Activated CD4-positive, alpha-beta memory T cell treated with anti-CD3 and anti-CD28 coated beads, Interleukin-2, amount 10 ng/mL, durations not matched to agents 7 days and 5 days (primary cell): ENCODE measurements around the gene AP2A2. TPM values are rescaled to one million over a fixed set of nuclear protein-coding genes. Genes with fewer than 3 reads are reported as not detected.
A peak's percentile ranks its signal among the peaks of the same experiment; 100 is the strongest.

Source experiments
- CTCF ChIA-PET: fragments of 350-600 bp; sonication (Branson Sonifier 250); formaldehyde crosslinking; loops from one replicate; lab custom pipeline; 2021; ENCODE audit warnings: antibody characterized with exemption, inconsistent platforms; lab: Charles Lee
- POLR2A ChIA-PET: fragments of 350-600 bp; sonication (Branson Sonifier 250); formaldehyde crosslinking; loops from one replicate; lab custom pipeline; 2021; ENCODE audit warnings: antibody characterized with exemption; lab: Charles Lee
- DNase-seq: peaks from one replicate; pipeline ENCODE4 v3.0.0-alpha.2; 2020
- H3K27ac Mint-ChIP-seq: one replicate; pipeline ENCODE4 v1.8.0; 2021; ENCODE audit warnings: mild to moderate bottlenecking, mixed read lengths
- H3K27me3 Mint-ChIP-seq: one replicate; pipeline ENCODE4 v1.8.0; 2021; ENCODE audit warnings: mixed read lengths
- H3K36me3 Mint-ChIP-seq: one replicate; pipeline ENCODE4 v1.8.0; 2021; ENCODE audit warnings: low read depth, mixed read lengths
- H3K4me1 Mint-ChIP-seq: one replicate; pipeline ENCODE4 v1.8.0; 2021; ENCODE audit warnings: mixed read lengths
- H3K4me3 Mint-ChIP-seq: one replicate; pipeline ENCODE4 v1.8.0; 2021; ENCODE audit warnings: mild to moderate bottlenecking, mixed read lengths
- H3K9me3 Mint-ChIP-seq: one replicate; pipeline ENCODE4 v1.8.0; 2021; ENCODE audit warnings: mixed read lengths
- total RNA-seq, 2 experiments: library from RNA; stranded (reverse); gene quantifications; one replicate each; pipeline ENCODE4 v1.2.3, GENCODE V29; 2021

AP2A2 gene
- total RNA-seq, 2 experiments from 2014 or later, result 50.5 to 51.1 TPM

DNA sequence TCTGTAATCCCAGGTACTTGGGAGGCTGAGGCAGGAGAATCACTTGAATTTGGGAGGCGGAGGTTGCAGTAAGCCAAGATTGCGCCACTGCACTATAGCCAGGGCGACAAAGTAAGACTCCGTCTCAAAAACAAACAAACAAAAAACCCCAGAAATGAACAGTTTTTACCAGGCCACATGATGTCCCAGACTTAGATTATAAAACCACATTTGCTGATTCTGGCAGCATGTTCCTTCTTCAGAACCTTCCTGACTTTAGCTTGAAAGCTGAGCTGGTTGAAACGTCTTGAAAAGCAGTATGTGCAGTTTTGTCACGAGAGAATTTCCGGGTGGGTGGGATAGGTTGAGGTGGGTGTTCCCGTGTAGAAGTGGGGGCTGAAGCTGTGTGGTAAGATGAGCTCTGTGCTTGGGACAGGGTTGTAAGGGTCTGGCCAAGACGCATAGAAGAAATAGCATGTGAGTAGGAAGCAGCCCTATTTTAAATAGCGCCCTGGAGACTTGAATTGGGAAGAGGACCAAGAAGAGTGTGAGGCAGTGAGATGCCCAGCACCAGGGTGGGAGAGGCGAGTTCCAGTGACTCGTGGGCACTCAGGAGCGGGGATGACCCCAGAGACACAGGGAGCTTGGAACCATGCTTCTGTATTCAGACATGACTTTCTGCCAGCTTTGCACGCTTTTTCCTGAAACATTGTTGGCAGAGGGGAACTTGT is 7.6 kb downstream of the AP2A2 start:
- Mint-ChIP-seq H3K4me1 (peaks cover 50% of the 10 kb centered on the region), H3K36me3 (peaks cover 4% of the 10 kb centered on the region), H3K27ac (peak overlapping the region; percentile 42), H3K27me3 (no peaks in the 10 kb centered on the region), H3K9me3 (no peaks in the 10 kb centered on the region), H3K4me3 (no peak overlapping the region)
- no peak for DNase-seq
- ChIA-PET POLR2A (no interaction called here), CTCF (no interaction called here)

DNA sequence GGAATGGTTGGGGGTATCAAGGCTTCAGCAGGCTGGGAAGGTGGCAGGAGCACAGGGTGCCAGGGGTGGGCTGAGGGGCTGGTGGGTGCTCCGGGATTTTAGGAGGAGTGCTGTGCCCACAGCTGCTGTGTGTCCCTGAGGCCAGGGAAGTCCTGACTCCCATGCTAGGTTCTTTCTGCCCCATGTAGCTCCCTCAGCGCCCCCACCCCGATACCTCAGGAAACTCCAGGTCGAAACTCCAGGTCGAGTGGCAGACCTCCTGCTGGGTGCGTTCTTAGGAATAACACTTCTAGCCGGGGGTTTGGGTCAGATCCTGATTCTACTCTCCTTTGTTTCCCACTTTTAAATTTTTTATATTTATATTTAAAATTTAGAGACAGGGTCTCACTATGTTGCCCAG is 8.3 kb downstream of the AP2A2 start:
- DNase-seq, result no peak
- no peak overlapping the region for H3K27ac Mint-ChIP-seq
- no peak overlapping the region for H3K4me3 Mint-ChIP-seq
- no peaks in the 10 kb centered on the region for H3K9me3 Mint-ChIP-seq
- no peaks in the 10 kb centered on the region for H3K27me3 Mint-ChIP-seq
- peaks cover 2% of the 10 kb centered on the region for H3K36me3 Mint-ChIP-seq
- peaks cover 44% of the 10 kb centered on the region for H3K4me1 Mint-ChIP-seq
- CTCF ChIA-PET, result no interaction called here
- POLR2A ChIA-PET, result no interaction called here

DNA sequence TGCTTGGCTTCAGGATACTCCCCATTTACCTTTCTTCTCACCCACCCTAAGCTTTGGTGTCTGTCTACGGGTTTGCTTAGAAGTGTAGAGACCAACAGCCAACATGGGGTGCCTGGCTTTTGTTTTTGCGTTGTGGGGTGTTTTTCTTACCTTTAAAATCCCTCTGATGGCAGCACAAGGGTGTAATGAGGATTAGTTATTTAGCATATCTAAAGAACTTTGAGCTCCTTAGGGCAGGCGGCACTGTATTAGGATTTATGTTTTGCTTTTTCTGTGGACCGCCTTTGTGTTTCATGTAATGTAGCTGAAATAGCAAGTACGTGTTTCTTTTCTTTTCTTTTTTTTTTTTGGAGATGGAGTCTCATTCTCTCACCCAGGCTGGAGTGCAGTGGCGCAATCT is 8.9 kb downstream of the AP2A2 start:
- H3K27ac Mint-ChIP-seq, result no peak overlapping the region
- H3K27me3 Mint-ChIP-seq, result no peaks in the 10 kb centered on the region
- H3K36me3 Mint-ChIP-seq, result no peaks in the 10 kb centered on the region
- no peak overlapping the region for H3K4me3 Mint-ChIP-seq
- no peaks in the 10 kb centered on the region for H3K9me3 Mint-ChIP-seq
- POLR2A ChIA-PET, result no interaction called here
- CTCF ChIA-PET, result interaction anchor here (0.7 kb wide), 1 partner anchor 170 kb away, joined by 3 read pairs; no protein-coding TSS in a partner anchor
- DNase-seq, result no peak
- H3K4me1 Mint-ChIP-seq, result peaks cover 41% of the 10 kb centered on the region

DNA sequence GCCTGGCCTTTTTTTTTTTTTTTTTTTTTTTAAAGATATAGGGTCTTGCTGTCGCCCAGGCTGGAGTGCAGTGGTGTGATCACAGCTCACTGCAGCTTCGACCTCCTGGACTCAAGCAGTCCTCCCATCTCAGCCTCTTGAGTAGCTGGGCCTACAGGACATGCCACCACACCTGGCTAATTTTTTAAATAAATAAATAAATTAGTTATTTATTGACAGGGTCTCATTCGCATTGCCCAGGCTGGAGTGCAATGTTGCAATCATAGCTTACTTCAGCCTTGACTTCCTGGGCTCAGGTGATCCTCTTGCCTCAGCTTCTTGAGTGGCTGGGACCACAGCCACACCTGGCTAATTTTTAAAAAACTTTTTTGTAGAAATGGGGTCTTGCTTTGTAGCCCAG is 10.5 kb downstream of the AP2A2 start:
- ChIA-PET CTCF (interaction anchor here (1.5 kb wide), 1 partner anchor 12 kb away, joined by 3 read pairs; no protein-coding TSS in a partner anchor), POLR2A (no interaction called here)
- no peaks in the 10 kb centered on the region for H3K9me3 Mint-ChIP-seq
- H3K27me3 Mint-ChIP-seq, result no peaks in the 10 kb centered on the region
- H3K27ac Mint-ChIP-seq, result no peak overlapping the region
- no peak overlapping the region for H3K4me3 Mint-ChIP-seq
- DNase-seq, result no peak
- peaks cover 42% of the 10 kb centered on the region for H3K4me1 Mint-ChIP-seq
- no peaks in the 10 kb centered on the region for H3K36me3 Mint-ChIP-seq

DNA sequence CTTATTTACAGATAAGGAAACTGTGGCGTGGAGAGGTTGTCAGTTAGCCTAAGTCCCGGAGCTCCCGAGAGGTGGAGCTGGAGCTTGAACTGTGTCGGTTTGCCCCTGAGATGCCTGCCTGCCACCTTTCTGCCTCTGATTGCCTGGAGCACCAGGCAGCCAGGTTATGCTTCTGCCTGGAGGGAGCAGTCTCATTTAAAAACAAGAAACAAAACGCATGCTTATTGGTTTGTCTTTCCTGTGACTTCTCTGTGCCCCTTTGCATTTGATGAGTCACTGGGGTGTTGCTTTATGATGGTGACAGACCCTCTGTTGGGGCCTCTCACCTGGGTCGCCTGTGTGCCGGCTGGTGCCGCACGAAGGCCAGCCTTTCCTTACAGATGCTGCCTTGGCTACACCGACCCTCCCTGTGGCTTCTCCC is 12.2 kb downstream of the AP2A2 start:
- H3K4me3 Mint-ChIP-seq, result no peak overlapping the region
- no peak overlapping the region for H3K27ac Mint-ChIP-seq
- no peaks in the 10 kb centered on the region for H3K27me3 Mint-ChIP-seq
- peaks cover 5% of the 10 kb centered on the region for H3K36me3 Mint-ChIP-seq
- DNase-seq, result no peak
- POLR2A ChIA-PET, result no interaction called here
- CTCF ChIA-PET, result no interaction called here
- no peaks in the 10 kb centered on the region for H3K9me3 Mint-ChIP-seq
- H3K4me1 Mint-ChIP-seq, result peaks cover 29% of the 10 kb centered on the region

DNA sequence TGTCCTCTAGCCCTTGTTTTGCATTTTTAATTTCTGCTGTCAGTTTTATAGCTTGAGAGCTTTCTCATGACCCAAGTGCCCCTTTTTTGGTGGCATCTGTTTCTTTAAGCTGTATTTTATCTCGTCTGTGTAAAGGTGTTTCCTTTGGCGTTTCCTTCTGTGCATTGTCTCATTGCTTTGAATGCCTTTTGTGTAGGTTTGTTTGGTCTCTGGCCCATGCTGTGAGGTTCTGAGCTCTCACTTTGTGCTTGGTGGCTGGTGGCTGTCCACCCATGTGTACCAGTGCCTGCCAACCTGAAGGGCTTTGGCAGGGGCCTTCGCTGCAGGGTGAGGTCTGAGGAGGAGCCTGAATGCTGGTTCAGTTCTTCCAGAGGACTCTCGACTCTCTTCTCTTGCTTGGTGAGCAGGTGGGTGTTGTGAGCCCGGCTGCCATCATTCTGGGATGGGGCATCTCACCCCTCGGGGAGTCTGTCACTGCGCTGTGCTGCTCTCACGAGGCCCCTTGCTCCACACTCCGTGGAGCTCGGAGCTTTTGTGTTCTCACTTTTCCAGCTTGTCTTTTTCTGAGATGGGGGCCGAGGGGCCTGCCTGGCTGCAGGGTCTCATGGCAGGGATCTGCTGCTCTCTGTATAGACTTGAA is 14.9 kb downstream of the AP2A2 start:
- peaks cover 26% of the 10 kb centered on the region for H3K36me3 Mint-ChIP-seq
- CTCF ChIA-PET, result interaction anchor here (1.1 kb wide), 1 partner anchor 93 kb away, joined by 3 read pairs; no protein-coding TSS in a partner anchor
- POLR2A ChIA-PET, result interaction anchor here (1.4 kb wide), 1 partner anchor 12 kb away, joined by 4 read pairs; no protein-coding TSS in a partner anchor
- DNase-seq, result no peak
- no peaks in the 10 kb centered on the region for H3K9me3 Mint-ChIP-seq
- H3K27ac Mint-ChIP-seq, result no peak overlapping the region
- peaks cover 20% of the 10 kb centered on the region for H3K4me1 Mint-ChIP-seq
- H3K27me3 Mint-ChIP-seq, result no peaks in the 10 kb centered on the region
- H3K4me3 Mint-ChIP-seq, result no peak overlapping the region

DNA sequence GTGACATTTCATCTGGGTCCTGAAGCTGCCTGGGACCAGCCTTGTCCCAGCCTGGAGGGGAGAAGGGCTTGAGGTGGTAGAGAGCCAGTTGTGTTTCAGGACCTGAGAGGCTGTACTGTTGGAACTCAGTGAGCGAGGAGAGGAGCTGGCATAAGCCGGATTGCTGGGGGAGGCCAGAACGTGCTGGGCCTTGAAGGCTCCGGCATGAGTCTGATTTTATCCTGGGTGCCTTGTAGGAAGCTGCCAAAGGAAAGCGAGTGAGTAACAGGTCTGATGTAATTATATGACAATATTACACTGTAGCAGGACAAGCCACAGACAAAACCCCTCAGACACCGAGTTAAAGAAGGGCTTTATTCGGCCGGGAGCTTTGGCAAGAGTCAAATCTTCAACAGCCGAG is 17.2 kb downstream of the AP2A2 start:
- peaks cover 12% of the 10 kb centered on the region for H3K4me1 Mint-ChIP-seq
- no peak overlapping the region for H3K4me3 Mint-ChIP-seq
- ChIA-PET POLR2A (no interaction called here), CTCF (no interaction called here)
- H3K27me3 Mint-ChIP-seq, result no peaks in the 10 kb centered on the region
- H3K9me3 Mint-ChIP-seq, result no peaks in the 10 kb centered on the region
- DNase-seq, result no peak
- H3K27ac Mint-ChIP-seq, result no peak overlapping the region
- peaks cover 36% of the 10 kb centered on the region for H3K36me3 Mint-ChIP-seq

DNA sequence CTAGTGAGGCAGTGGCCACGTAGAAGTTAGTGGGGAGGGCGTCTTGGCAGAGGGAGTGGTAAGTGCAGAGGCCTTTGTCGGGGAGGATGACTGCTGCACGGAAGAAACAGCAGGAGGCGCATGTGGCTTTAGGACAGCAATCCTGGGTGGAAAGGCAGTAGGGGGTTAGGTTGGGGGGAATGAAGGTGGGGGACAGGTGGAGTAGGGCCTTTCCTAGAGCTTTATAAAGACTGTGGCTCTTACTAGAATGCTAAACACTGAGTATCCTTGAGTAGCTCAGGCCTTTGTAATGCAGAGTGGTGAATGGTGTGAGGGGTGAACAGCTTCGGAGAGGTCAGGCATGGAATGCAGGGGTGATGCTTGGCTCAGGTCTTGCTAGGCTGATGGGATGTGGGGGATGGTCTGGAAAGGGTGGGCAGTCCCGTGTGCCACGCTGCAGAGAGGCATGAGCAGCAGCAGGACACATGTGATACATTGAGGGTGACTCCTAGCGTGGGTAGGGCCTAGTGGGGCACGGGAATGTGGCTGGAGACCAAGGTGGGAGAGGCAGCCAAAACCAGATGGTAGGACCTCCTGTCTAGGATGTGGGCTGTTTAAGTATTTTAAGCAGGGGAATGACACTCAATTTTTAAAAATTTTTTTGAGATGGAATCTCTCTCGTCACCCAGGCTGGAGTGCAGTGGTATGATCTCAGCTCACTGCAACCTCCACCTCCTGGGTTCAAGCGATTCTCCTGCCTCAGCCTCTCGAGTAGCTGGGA is 19.2 kb downstream of the AP2A2 start:
- POLR2A ChIA-PET, result interaction anchor here (0.7 kb wide), 1 partner anchor 16 kb away, joined by 3 read pairs; no protein-coding TSS in a partner anchor
- Mint-ChIP-seq H3K9me3 (peaks cover 9% of the 10 kb centered on the region), H3K4me1 (peaks cover 8% of the 10 kb centered on the region), H3K27me3 (no peaks in the 10 kb centered on the region), H3K27ac (no peak overlapping the region), H3K36me3 (peaks cover 53% of the 10 kb centered on the region), H3K4me3 (no peak overlapping the region)
- no peak for DNase-seq
- CTCF ChIA-PET, result no interaction called here

DNA sequence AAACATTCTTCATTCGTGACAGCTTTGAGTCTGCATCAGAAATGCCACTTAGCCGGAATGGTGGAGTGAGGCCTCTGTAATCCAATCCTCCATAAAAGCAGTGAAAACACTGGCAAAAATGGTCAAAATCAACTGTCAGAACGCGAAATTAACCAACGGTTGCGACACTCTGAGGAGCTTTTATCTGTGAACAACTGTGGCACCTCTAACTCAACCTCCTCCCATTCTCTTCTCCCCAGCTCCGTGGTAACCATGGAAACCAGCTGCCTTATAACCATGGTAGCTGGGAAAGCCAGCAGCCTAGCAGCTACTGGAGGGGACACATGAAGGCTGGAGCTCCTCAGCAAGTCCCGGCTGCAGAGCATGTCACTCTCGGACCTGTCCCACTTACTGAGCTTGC is 20.3 kb downstream of the AP2A2 start:
- Mint-ChIP-seq H3K4me3 (no peak overlapping the region), H3K27ac (no peak overlapping the region), H3K4me1 (peaks cover 3% of the 10 kb centered on the region), H3K36me3 (peaks cover 56% of the 10 kb centered on the region), H3K9me3 (peaks cover 11% of the 10 kb centered on the region), H3K27me3 (no peaks in the 10 kb centered on the region)
- no peak for DNase-seq
- POLR2A ChIA-PET, result no interaction called here
- CTCF ChIA-PET, result no interaction called here

DNA sequence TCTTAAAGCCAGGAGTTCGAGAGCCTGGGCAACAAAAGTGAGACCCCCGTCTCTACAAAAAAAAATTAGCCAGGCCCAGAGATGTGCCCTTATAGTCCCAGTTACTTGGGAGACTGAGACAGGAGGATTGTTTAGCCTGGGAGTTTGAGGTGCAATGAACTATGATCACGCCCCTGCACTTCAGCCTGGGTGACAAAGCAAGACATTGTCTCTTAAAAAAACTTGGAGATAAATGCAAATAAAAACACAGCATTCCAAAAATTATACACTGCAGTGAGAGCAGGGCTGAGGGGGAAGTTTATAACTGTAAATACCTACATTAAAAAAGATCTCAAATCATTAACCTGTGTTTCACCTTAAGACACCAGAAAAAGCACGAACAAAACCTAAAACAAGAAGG is 22.1 kb downstream of the AP2A2 start:
- H3K4me3 Mint-ChIP-seq, result no peak overlapping the region
- no peak overlapping the region for H3K27ac Mint-ChIP-seq
- H3K9me3 Mint-ChIP-seq, result peaks cover 11% of the 10 kb centered on the region
- H3K27me3 Mint-ChIP-seq, result no peaks in the 10 kb centered on the region
- peaks cover 51% of the 10 kb centered on the region for H3K36me3 Mint-ChIP-seq
- H3K4me1 Mint-ChIP-seq, result peaks cover 3% of the 10 kb centered on the region
- DNase-seq, result no peak
- POLR2A ChIA-PET, result no interaction called here
- CTCF ChIA-PET, result no interaction called here

DNA sequence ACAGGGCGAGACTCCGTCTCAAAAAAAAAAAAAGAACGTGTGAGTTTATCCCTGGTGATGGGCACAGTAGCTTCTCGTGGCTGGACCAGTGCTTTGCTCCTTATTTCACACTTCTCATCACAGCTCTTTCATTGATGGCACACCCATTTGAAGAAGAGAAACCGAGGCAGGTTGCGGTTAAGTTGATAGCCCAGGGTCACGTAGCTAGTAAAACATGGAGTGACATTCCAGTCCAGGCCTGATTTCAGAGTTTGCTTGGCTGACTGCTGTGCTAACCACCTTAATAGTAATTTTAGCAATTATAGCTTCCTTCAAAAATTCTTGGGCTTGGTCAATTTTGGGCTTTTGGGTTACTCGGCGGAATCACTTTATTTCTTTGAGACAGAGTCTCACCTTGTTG is 25.8 kb downstream of the AP2A2 start:
- H3K4me3 Mint-ChIP-seq, result no peak overlapping the region
- no peak for DNase-seq
- POLR2A ChIA-PET, result no interaction called here
- no peak overlapping the region for H3K27ac Mint-ChIP-seq
- peaks cover 24% of the 10 kb centered on the region for H3K36me3 Mint-ChIP-seq
- peaks cover 11% of the 10 kb centered on the region for H3K9me3 Mint-ChIP-seq
- peaks cover 5% of the 10 kb centered on the region for H3K4me1 Mint-ChIP-seq
- H3K27me3 Mint-ChIP-seq, result no peaks in the 10 kb centered on the region
- CTCF ChIA-PET, result no interaction called here

DNA sequence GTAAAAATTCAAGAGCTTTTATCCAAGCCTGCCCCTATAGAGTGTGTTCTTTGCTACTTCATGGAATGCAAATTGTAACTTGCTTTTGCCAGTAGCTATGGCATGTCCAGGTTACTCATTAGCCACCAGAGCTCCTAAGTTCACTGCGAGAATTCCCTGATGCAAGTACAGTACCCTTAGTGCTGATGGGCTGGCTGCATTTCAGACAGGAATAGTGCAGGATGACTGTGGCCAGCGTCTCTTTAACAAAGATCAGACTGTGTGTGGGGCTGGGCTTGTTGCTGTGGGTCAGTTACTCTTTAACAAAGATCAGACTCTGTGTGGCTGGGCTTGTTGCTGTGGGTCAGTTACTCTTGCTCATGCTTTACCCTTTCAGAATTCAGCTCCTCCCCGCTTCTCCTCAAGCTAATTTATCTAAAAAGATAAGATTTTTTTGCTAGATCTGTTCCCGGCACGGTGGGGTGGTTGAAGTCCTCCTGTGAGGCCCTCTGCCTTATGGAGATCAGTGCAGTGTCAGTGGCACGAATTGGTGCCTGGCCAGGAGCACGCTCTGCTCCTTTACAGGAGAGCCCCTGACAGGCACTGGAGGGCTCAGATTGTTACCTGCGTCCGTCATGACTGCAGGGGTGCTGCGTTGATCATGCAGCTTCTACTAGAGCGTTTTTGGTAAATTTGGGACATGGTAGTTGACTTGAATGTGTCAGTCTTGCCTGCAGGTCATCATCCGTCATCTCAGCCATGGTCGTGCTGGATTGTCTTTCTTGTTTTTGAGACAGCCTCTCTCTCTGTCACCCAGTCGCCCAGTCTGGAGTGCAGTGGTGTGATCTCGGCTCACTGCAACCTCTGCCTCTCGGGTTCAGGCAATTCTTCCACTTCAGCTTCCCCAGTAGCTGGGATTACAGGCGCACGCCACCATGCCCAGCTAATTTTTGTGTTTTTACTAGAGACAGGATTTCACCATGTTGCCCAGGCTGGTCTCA is 27.0 kb downstream of the AP2A2 start:
- no peak for DNase-seq
- no peak overlapping the region for H3K4me3 Mint-ChIP-seq
- POLR2A ChIA-PET, result no interaction called here
- no peaks in the 10 kb centered on the region for H3K27me3 Mint-ChIP-seq
- peaks cover 21% of the 10 kb centered on the region for H3K36me3 Mint-ChIP-seq
- CTCF ChIA-PET, result no interaction called here
- peaks cover 5% of the 10 kb centered on the region for H3K4me1 Mint-ChIP-seq
- H3K27ac Mint-ChIP-seq, result no peak overlapping the region
- H3K9me3 Mint-ChIP-seq, result peaks cover 11% of the 10 kb centered on the region
